Loucy (cell line): ENCODE data around the gene ZIC1.

Experiments used
- H2AFZ ChIP-seq: fragments of 200-600 bp; sonication (generic); 2 replicates; pipeline ENCODE4 v1.6.0; 2016; ENCODE audit warnings: antibody characterized with exemption, mild to moderate bottlenecking, low read length, moderate library complexity
- H3F3A ChIP-seq: fragments of 200-600 bp; 2 replicates; pipeline ENCODE4 v1.6.0; 2016; ENCODE audit warnings: antibody characterized with exemption, low read depth, mild to moderate bottlenecking
- H3K27me3 ChIP-seq: fragments of 200-600 bp; sonication (generic); 2 replicates; pipeline ENCODE4 v1.6.1; 2014; ENCODE audit warnings: low read length, mild to moderate bottlenecking; ENCODE audit not compliant: insufficient read depth, poor library complexity, severe bottlenecking
- H3K36me3 ChIP-seq: fragments of 200-600 bp; sonication (generic); 2 replicates; pipeline ENCODE4 v1.6.1; 2016; ENCODE audit warnings: low read length; ENCODE audit not compliant: insufficient read depth
- H3K4me1 ChIP-seq: fragments of 200-600 bp; sonication (generic); 2 replicates; pipeline ENCODE4 v1.5.1; 2014; ENCODE audit warnings: low read length, mild to moderate bottlenecking; ENCODE audit not compliant: insufficient read depth, poor library complexity, severe bottlenecking
- H3K4me2 ChIP-seq: fragments of 200-600 bp; sonication (generic); 2 replicates; pipeline ENCODE4 v1.6.0; 2014; ENCODE audit warnings: antibody characterized with exemption, low read length, low read depth, mild to moderate bottlenecking; ENCODE audit not compliant: poor library complexity, severe bottlenecking
- H3K4me3 ChIP-seq: fragments of 200-600 bp; sonication (generic); 2 replicates; pipeline ENCODE4 v1.5.1; 2014; ENCODE audit warnings: low read length, mild to moderate bottlenecking, mixed read lengths; ENCODE audit not compliant: poor library complexity, severe bottlenecking
- H3K79me2 ChIP-seq: fragments of 200-600 bp; sonication (generic); 2 replicates; pipeline ENCODE4 v1.6.1; 2014; ENCODE audit warnings: low read length; ENCODE audit not compliant: insufficient read depth
- H3K9ac ChIP-seq: fragments of 200-600 bp; sonication (generic); 2 replicates; pipeline ENCODE4 v1.6.0; 2014; ENCODE audit warnings: mild to moderate bottlenecking, low read depth, low read length, moderate library complexity; ENCODE audit not compliant: poor library complexity, severe bottlenecking
- H3K9me2 ChIP-seq: fragments of 200-600 bp; sonication (generic); replicated peaks from 2 replicates; pipeline ENCODE4 v1.6.1; 2016; ENCODE audit warnings: low read depth, low read length, mixed read lengths
- H3K9me3 ChIP-seq: fragments of 200-600 bp; sonication (generic); 2 replicates; pipeline ENCODE4 v1.6.1; 2014; ENCODE audit warnings: mild to moderate bottlenecking, antibody characterized with exemption, low read length, low read depth; ENCODE audit not compliant: insufficient read depth
- H4K20me1 ChIP-seq: fragments of 200-600 bp; sonication (generic); 2 replicates; pipeline ENCODE4 v1.6.0; 2014; ENCODE audit warnings: antibody characterized with exemption, low read length, mild to moderate bottlenecking; ENCODE audit not compliant: insufficient read depth, poor library complexity, severe bottlenecking
- EZH2phosphoT487 ChIP-seq: fragments of 200-600 bp; IDR thresholded peaks from 2 replicates; pipeline ENCODE4 v1.6.1; 2018; ENCODE audit warnings: antibody characterized with exemption, mild to moderate bottlenecking, moderate library complexity, borderline replicate concordance
- TF ChIP-seq, protein P1 (sequence below): fragments of 200-600 bp; sonication (generic); conservative IDR thresholded peaks from 2 replicates; pipeline ENCODE4 v1.5.1; 2014; ENCODE audit warnings: mild to moderate bottlenecking, antibody characterized with exemption, low read length

The ZIC1 gene

DNA sequence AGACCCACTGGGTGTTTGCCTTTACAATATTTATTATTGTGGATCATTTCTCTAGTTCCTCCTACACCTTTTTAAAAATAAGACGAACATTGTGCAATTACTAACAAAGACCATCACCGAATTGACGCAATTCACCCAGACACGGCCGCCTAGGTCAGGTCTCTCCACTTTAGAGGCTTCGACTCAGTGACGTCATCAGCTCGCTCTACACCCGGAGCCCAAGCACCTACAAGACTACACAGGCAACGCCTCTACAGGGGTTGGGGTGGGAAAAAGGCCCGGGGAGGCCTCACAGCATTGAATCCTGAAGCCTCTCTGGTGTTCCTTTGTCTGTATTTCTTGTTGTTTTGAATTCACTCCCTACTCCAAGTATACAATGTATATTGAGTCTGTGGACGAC lies 19.4 kb upstream of the ZIC1 start:
- H3K27me3 ChIP-seq: no peaks in the 10 kb centered on the region
- H2AFZ ChIP-seq: no peak overlapping the region
- H3K36me3 ChIP-seq: no peaks in the 10 kb centered on the region
- H3K9ac ChIP-seq: no peak overlapping the region
- no peaks in the 10 kb centered on the region for H4K20me1 ChIP-seq
- H3K79me2 ChIP-seq: no peaks in the 10 kb centered on the region
- H3K9me3 ChIP-seq: no peaks in the 10 kb centered on the region
- TF ChIP-seq EZH2phosphoT487: no peak
- TF ChIP-seq, protein P1, sequence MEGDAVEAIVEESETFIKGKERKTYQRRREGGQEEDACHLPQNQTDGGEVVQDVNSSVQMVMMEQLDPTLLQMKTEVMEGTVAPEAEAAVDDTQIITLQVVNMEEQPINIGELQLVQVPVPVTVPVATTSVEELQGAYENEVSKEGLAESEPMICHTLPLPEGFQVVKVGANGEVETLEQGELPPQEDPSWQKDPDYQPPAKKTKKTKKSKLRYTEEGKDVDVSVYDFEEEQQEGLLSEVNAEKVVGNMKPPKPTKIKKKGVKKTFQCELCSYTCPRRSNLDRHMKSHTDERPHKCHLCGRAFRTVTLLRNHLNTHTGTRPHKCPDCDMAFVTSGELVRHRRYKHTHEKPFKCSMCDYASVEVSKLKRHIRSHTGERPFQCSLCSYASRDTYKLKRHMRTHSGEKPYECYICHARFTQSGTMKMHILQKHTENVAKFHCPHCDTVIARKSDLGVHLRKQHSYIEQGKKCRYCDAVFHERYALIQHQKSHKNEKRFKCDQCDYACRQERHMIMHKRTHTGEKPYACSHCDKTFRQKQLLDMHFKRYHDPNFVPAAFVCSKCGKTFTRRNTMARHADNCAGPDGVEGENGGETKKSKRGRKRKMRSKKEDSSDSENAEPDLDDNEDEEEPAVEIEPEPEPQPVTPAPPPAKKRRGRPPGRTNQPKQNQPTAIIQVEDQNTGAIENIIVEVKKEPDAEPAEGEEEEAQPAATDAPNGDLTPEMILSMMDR: no peak
- no peak overlapping the region for H3K4me2 ChIP-seq
- H3F3A ChIP-seq: no peaks in the 10 kb centered on the region
- no peak overlapping the region for H3K4me3 ChIP-seq
- H3K9me2 ChIP-seq: no peaks in the 10 kb centered on the region
- H3K4me1 ChIP-seq: no peaks in the 10 kb centered on the region

DNA sequence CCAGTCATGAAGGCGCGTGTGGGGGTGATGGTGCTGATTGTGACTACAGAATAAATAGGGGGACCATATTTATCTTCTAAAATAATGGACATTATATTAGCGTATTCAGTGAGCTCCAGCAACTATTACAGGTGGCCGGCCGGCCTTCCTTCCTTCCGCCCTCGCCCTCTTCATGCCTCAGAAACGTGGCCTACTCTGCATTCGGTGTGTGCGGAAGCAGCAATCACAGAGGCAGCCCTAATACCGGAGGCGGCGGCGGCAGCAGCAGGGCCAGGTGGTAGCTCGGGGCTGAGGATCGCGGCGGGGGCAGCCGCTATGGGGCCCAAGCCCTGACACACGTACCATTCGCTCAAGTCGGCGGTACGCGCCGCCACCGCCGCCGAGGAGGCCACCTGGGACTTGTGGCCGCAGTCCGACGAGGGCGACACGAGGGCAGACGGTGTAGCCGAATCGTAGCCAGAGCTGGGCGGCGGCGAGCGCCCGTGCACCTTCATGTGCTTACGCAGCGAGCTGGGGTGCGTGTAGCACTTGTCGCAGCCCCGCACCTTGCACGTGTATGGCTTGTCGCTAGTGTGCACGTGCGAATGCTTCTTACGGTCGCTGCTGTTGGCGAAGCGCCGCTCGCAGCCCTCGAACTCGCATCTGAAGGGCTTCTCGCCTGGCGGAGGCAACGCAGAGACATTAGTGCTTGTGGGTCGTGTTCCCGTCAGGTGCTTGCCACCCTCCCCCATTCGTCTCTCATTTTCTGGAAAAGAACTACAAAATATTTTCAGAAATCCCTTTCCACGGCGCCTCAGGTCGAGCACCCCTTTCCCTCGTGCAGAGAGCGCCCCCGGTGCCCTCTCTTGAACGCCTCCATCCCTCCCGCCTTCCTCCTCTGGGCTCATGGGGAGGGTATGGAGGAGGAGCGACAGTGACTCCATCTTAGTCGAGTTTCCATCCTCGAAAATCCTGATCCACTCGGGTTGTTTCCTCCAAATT lies 18.3 kb upstream of the ZIC1 start:
- TF ChIP-seq EZH2phosphoT487: no peak
- TF ChIP-seq, protein P1: no peak

DNA sequence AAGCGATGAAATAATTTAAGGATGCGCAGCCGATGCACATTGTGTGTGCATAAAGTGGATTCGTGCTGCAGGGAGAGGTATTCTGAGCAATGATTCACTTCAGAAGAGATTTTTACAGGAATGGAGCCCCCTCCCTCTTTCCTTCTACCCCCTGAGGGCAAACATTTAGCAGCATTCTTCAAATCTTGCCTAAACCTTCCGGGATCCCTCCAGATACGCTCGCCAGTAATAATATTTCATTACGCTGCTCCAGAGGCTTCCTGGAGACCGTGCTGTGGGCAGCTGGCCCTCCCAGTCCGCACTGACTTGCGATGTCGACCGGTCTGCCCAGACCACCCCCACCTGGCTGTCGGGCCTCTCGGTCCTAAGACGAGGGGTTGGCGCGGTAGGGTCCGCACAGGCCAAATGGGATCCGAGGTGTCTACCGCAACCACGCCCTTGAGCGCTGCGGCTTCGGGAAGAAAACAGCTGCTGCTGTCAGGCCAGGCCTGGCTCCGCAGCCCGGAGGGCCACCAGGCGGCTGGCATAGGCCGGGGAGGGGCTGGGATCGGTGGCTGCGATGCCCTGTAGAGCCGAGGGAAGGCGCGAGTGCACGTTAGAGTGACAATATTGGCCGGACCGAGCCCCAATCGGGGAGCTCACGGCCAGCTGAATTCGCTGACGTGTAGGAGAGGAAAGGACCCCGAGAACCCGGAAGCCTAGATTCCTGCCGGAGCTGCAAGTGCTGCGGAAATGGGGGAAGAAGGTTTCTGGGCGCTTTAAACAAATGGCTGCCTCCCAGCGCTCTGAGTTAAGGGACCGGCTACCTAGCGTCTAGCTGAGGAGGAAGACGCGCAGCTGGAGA lies 17.2 kb upstream of the ZIC1 start:
- Histone ChIP-seq H3F3A (no peaks in the 10 kb centered on the region), H3K9me2 (no peaks in the 10 kb centered on the region), H3K27me3 (no peaks in the 10 kb centered on the region), H3K4me3 (no peak overlapping the region), H2AFZ (no peak overlapping the region), H3K4me1 (no peaks in the 10 kb centered on the region), H4K20me1 (no peaks in the 10 kb centered on the region), H3K4me2 (no peak overlapping the region), H3K9ac (no peak overlapping the region), H3K9me3 (no peaks in the 10 kb centered on the region), H3K36me3 (no peaks in the 10 kb centered on the region), H3K79me2 (no peaks in the 10 kb centered on the region)
- TF ChIP-seq EZH2phosphoT487: no peak
- TF ChIP-seq, protein P1: no peak

More for the DNA sequence above, 18.3 kb upstream of the ZIC1 start:
- no peak overlapping the region for H3K4me3 ChIP-seq
- H3K36me3 ChIP-seq: no peaks in the 10 kb centered on the region
- H3K9me3 ChIP-seq: no peaks in the 10 kb centered on the region
- no peak overlapping the region for H3K4me2 ChIP-seq
- no peaks in the 10 kb centered on the region for H3K9me2 ChIP-seq
- no peak overlapping the region for H3K9ac ChIP-seq
- H2AFZ ChIP-seq: no peak overlapping the region
- H3F3A ChIP-seq: no peaks in the 10 kb centered on the region
- no peaks in the 10 kb centered on the region for H3K79me2 ChIP-seq
- H3K27me3 ChIP-seq: no peaks in the 10 kb centered on the region
- no peaks in the 10 kb centered on the region for H4K20me1 ChIP-seq
- H3K4me1 ChIP-seq: no peaks in the 10 kb centered on the region
